Transverse colon (tissue), 4 donors: ENCODE results near the gene SUV39H1. TPM values are rescaled to one million over a fixed set of nuclear protein-coding genes. Genes with fewer than 3 reads are reported as not detected.

Source experiments
- DNase-seq: peaks from one replicate; pipeline ENCODE4 v3.0.0-alpha.2; 2019
- H3K27ac ChIP-seq, 4 donors: fragments of 200-600 bp; sonication (generic); 2 replicates each; pipeline ENCODE4 v1.5.1; 2016 to 2018; ENCODE audit warnings: inconsistent platforms in 4 of 4
- H3K27me3 ChIP-seq: fragments of 200-600 bp; sonication (generic); 2 replicates; pipeline ENCODE4 v1.5.1; 2017; ENCODE audit warnings: inconsistent platforms
- H3K36me3 ChIP-seq, 4 donors: fragments of 200-600 bp; sonication (generic); 2 replicates each; pipeline ENCODE4 v1.5.1; 2017 to 2019; ENCODE audit warnings: inconsistent platforms in 4 of 4
- H3K4me1 ChIP-seq, 4 donors: fragments of 200-600 bp; sonication (generic); 2 replicates each; pipeline ENCODE4 v1.5.1; 2017 to 2020; ENCODE audit warnings: inconsistent platforms in 4 of 4
- H3K4me3 ChIP-seq, 4 donors: fragments of 200-600 bp; sonication (generic); 1 replicate in 1 of 4; 2 replicates in 3 of 4; pipeline versions ENCODE4 v1.5.1 to v1.6.1; 2017 to 2019; ENCODE audit warnings: inconsistent platforms in 4 of 4
- H3K9me3 ChIP-seq, 2 donors: fragments of 200-600 bp; sonication (generic); 2 replicates each; pipeline ENCODE4 v1.5.1; 2017 to 2019; ENCODE audit warnings: inconsistent platforms in 2 of 2
- CTCF ChIP-seq, 5 experiments: fragments of 200-600 bp in 3 of 5; fragments of 450-650 bp in 2 of 5; sonication (generic) in 3 of 5; IDR thresholded peaks; 1 replicate in 2 of 5; 2 replicates in 3 of 5; pipeline ENCODE4 v1.5.1; 2016 to 2017; ENCODE audit warnings: antibody characterized with exemption in 5 of 5, inconsistent platforms in 3 of 5, mild to moderate bottlenecking in 2 of 5, moderate library complexity in 1 of 5
- EP300 ChIP-seq: sonication (generic); formaldehyde crosslinking; IDR thresholded peaks from one replicate; pipeline ENCODE4 v1.6.1; 2017; ENCODE audit warnings: antibody characterized with exemption, low read depth
- POLR2A ChIP-seq: fragments of 450-650 bp; IDR thresholded peaks from one replicate; pipeline ENCODE4 v1.6.1; 2016; ENCODE audit warnings: antibody characterized with exemption, mild to moderate bottlenecking, moderate library complexity
- POLR2AphosphoS5 ChIP-seq, 3 donors: sonication (generic); formaldehyde crosslinking; IDR thresholded peaks; one replicate each; pipeline ENCODE4 v1.6.1; 2016; ENCODE audit warnings: antibody characterized with exemption in 3 of 3
- WGBS, 2 donors: methylation state at CpG; one replicate each; pipeline ENCODE4 v1.1.5; 2018; ENCODE audit warnings: low coverage in 1 of 2; 5-methylcytosine and 5-hydroxymethylcytosine counted together
- in situ Hi-C, 4 donors: fragments of 200-750 bp; cut with MboI; loops; one replicate each; pipeline versions ENCODE4 v1.15.0 to v1.15.1; 2017; ENCODE audit warnings: low sequenced_read_pairs in 3 of 4, low pct_ligation_motif_present in 1 of 4, low pct_unique_long_range_greater_than_20kb in 1 of 4
- intact Hi-C: fragments of 100-400 bp; cut with DNase I; formaldehyde crosslinking; loops from one replicate; pipeline ENCODE4 v1.15.1; 2023; ENCODE audit warnings: low total_unique reads
- total RNA-seq, 4 donors: library from RNA; depleted of rRNA; stranded (reverse); fragments of >200 nt; gene quantifications; one replicate each; pipeline ENCODE4 v1.1.0, GENCODE V29; 2016

SUV39H1 gene
- total RNA-seq, 4 donors from 2014 or later = 1.00 to 5.3 (median 4.4) TPM

- Histone ChIP-seq H3K27me3 (no peaks in the 10 kb centered on the region), H3K9me3 (no peaks in the 10 kb centered on the region), H3K4me1 (no peaks in the 10 kb centered on the region), H3K36me3 (no peaks in the 10 kb centered on the region), H3K27ac (no peak overlapping the region), H3K4me3 (no peak overlapping the region)
- WGBS, 2 donors = 83% methylated on average over 1 of the region's 1 CpG; no CpG with 5 or more reads in 1 of the 2 donors
- TF ChIP-seq POLR2AphosphoS5 (IDR thresholded peaks at IDR 0.05) (no peak), EP300 (no peak), CTCF (IDR thresholded peaks at IDR 0.05) (no peak), POLR2A (no peak)
- in situ Hi-C loops (no loop called here), intact Hi-C loops (no loop called here)
- no peak for DNase-seq
These were observed 33.3 kb upstream of the SUV39H1 start for GRCh38 chrX:48663241-48663640.

- H3K27ac ChIP-seq = no peak overlapping the region
- H3K27me3 ChIP-seq = no peaks in the 10 kb centered on the region
- no peaks in the 10 kb centered on the region for H3K36me3 ChIP-seq
- H3K9me3 ChIP-seq = no peaks in the 10 kb centered on the region
- no peaks in the 10 kb centered on the region for H3K4me1 ChIP-seq
- no peak for DNase-seq
- H3K4me3 ChIP-seq = no peak overlapping the region
- TF ChIP-seq POLR2A = no peak
- no peak for TF ChIP-seq CTCF (IDR thresholded peaks at IDR 0.05)
- TF ChIP-seq EP300 = no peak
- TF ChIP-seq POLR2AphosphoS5 (IDR thresholded peaks at IDR 0.05) = no peak
- in situ Hi-C loops = no loop called here
- WGBS, 2 donors = 84% methylated on average over 1 of the region's 1 CpG; no CpG with 5 or more reads in 1 of the 2 donors
- intact Hi-C loops = no loop called here
These were observed 32.4 kb upstream of the SUV39H1 start for GRCh38 chrX:48664156-48664555.

GRCh38 chrX:48665991-48666390 lies 30.5 kb upstream of the SUV39H1 start:
- H3K4me3 ChIP-seq = no peak overlapping the region
- no peak for TF ChIP-seq CTCF (IDR thresholded peaks at IDR 0.05)
- TF ChIP-seq POLR2A = no peak
- no peak for TF ChIP-seq POLR2AphosphoS5 (IDR thresholded peaks at IDR 0.05)
- no peak for TF ChIP-seq EP300
- intact Hi-C loops = no loop called here
- 78% methylated on average over 2 of the region's 2 CpGs; no CpG with 5 or more reads in 1 of the 2 donors for WGBS, 2 donors
- DNase-seq = no peak
- no peaks in the 10 kb centered on the region for H3K9me3 ChIP-seq
- H3K36me3 ChIP-seq = no peaks in the 10 kb centered on the region
- H3K4me1 ChIP-seq = no peaks in the 10 kb centered on the region
- in situ Hi-C loops = no loop called here
- H3K27ac ChIP-seq = no peak overlapping the region
- no peaks in the 10 kb centered on the region for H3K27me3 ChIP-seq

- Histone ChIP-seq H3K27ac (no peak overlapping the region), H3K9me3 (no peaks in the 10 kb centered on the region), H3K27me3 (no peaks in the 10 kb centered on the region), H3K36me3 (no peaks in the 10 kb centered on the region), H3K4me3 (no peak overlapping the region), H3K4me1 (no peaks in the 10 kb centered on the region)
- DNase-seq = no peak
- no peak for TF ChIP-seq CTCF (IDR thresholded peaks at IDR 0.05)
- TF ChIP-seq POLR2A = no peak
- TF ChIP-seq EP300 = no peak
- TF ChIP-seq POLR2AphosphoS5 (IDR thresholded peaks at IDR 0.05) = no peak
- in situ Hi-C loops = no loop called here
- WGBS, 2 donors = 81% methylated on average over 4 of the region's 4 CpGs; no CpG with 5 or more reads in 1 of the 2 donors
- intact Hi-C loops = no loop called here
These were observed 29.9 kb upstream of the SUV39H1 start for GRCh38 chrX:48666649-48667048.
